ENCODE results near the gene RICTOR. TPM values are rescaled to one million over a fixed set of nuclear protein-coding genes. Genes with fewer than 3 reads are reported as not detected.

The RICTOR gene
- total RNA-seq, 1 experiment from 2014 or later = 22.4 TPM

GRCh38 chr5:38978036-38978435, 96.2 kb downstream of the RICTOR start:
- POLR2A ChIA-PET = no interaction called here
- H3K4me3 Mint-ChIP-seq = no peak overlapping the region
- TF ChIP-seq SOX15 (CRISPR knock-in tag; IDR thresholded peaks at IDR 0.05) (no peak), ZNF416 (CRISPR knock-in tag; IDR thresholded peaks at IDR 0.05) (no peak), TP53 (CRISPR knock-in tag; IDR thresholded peaks at IDR 0.05) (no peak), AFF4 (CRISPR knock-in tag; IDR thresholded peaks at IDR 0.05; ENCODE audit: borderline replicate concordance) (no peak), NR3C1 (CRISPR knock-in tag; conservative IDR thresholded peaks at IDR 0.05; ENCODE audit: low read depth) (no peak)
- DNase-seq (ENCODE audit: low spot score) (no peak), ATAC-seq (no peak)
- no peaks in the 10 kb centered on the region for H3K27me3 Mint-ChIP-seq (ENCODE audit: low read depth)
- CTCF ChIA-PET = interaction anchor here (0.6 to 2.3 kb wide), 3 partner anchors 89 to 882 kb away, joined by 4 to 8 read pairs (median 5); no protein-coding TSS in a partner anchor
- 0 out of 2 replicates have a peak, but pooled peaks cover 12% of the 10 kb centered on the region for H3K36me3 Mint-ChIP-seq
- no peaks in the 10 kb centered on the region for H3K9me3 Mint-ChIP-seq
- H3K4me1 Mint-ChIP-seq = peaks cover 22% of the 10 kb centered on the region
- H3K27ac Mint-ChIP-seq = no peak overlapping the region

DNA sequence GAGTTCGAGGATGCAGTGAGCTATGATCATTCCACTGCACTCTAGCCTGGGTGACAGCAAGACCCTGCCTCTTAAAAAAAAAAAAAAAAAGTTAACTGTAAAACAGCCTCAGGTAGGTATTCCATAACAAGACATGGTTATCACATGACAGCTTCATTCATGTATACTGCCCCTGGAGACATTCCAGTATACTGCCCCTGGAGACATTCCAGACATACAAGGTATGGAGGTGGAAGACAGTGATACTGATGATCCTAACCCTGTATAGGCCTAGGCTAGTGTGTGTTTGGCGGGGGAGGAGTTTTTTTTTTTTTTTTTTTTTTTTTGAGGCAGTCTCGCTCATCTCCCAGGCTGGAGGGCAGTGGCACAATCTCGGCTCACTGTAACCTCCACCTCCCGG, 105.5 kb downstream of the RICTOR start:
- Mint-ChIP-seq H3K27ac (no peak overlapping the region), H3K9me3 (no peaks in the 10 kb centered on the region), H3K4me1 (no peaks in the 10 kb centered on the region), H3K4me3 (no peak overlapping the region), H3K27me3 (ENCODE audit: low read depth) (no peaks in the 10 kb centered on the region), H3K36me3 (peaks cover 15% of the 10 kb centered on the region)
- CTCF ChIA-PET = interaction anchor here (0.7 kb wide), 2 partner anchors 98 to 140 kb away, joined by 3 read pairs; no protein-coding TSS in a partner anchor
- POLR2A ChIA-PET = interaction anchor here (0.6 kb wide), 1 partner anchor 66 kb away, joined by 3 read pairs; no protein-coding TSS in a partner anchor
- DNase-seq (ENCODE audit: low spot score) (no peak), ATAC-seq (peak; percentile 61; the same call in 1 of the 2 replicates)
- TF ChIP-seq CREB1 (CRISPR knock-in tag; IDR thresholded peaks at IDR 0.05) (no peak), PREB (CRISPR knock-in tag; IDR thresholded peaks at IDR 0.05; ENCODE audit: borderline replicate concordance) (no peak)
- TF ChIP-seq, protein P1, sequence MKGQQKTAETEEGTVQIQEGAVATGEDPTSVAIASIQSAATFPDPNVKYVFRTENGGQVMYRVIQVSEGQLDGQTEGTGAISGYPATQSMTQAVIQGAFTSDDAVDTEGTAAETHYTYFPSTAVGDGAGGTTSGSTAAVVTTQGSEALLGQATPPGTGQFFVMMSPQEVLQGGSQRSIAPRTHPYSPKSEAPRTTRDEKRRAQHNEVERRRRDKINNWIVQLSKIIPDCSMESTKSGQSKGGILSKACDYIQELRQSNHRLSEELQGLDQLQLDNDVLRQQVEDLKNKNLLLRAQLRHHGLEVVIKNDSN (CRISPR knock-in tag; IDR thresholded peaks at IDR 0.05) = no peak

DNA sequence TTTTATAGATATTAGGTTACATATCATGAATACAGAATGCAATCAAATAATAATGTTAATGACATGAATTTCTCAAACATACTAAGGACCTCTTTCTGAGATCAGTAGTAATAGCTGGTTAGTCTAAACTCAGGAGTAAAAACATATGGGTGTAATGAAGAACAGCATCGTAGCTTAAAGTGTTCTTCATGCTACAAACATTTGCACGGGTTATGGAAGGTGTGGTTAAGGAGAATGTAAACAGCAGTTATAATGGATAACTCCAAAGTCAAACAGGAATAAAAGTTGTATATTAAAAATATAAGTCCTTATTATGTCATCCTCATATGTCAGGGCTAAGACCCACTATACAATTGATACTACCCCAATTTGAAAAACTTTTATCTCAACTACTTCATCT, 112.5 kb downstream of the RICTOR start:
- Mint-ChIP-seq H3K4me1 (no peaks in the 10 kb centered on the region), H3K4me3 (no peak overlapping the region), H3K36me3 (peaks cover 33% of the 10 kb centered on the region), H3K9me3 (no peaks in the 10 kb centered on the region), H3K27ac (no peak overlapping the region), H3K27me3 (ENCODE audit: low read depth) (no peaks in the 10 kb centered on the region)
- ATAC-seq (no peak), DNase-seq (ENCODE audit: low spot score) (no peak)
- POLR2A ChIA-PET = no interaction called here
- CTCF ChIA-PET = no interaction called here
- TF ChIP-seq CDX4 (CRISPR knock-in tag; IDR thresholded peaks at IDR 0.05; ENCODE audit: borderline replicate concordance) = no peak
- TF ChIP-seq, protein P2, sequence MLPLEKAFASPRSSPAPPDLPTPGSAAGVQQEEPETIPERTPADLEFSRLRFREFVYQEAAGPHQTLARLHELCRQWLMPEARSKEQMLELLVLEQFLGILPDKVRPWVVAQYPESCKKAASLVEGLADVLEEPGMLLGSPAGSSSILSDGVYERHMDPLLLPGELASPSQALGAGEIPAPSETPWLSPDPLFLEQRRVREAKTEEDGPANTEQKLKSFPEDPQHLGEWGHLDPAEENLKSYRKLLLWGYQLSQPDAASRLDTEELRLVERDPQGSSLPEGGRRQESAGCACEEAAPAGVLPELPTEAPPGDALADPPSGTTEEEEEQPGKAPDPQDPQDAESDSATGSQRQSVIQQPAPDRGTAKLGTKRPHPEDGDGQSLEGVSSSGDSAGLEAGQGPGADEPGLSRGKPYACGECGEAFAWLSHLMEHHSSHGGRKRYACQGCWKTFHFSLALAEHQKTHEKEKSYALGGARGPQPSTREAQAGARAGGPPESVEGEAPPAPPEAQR (CRISPR knock-in tag; IDR thresholded peaks at IDR 0.05) = no peak
- no peak for TF ChIP-seq ATF6 (CRISPR knock-in tag; IDR thresholded peaks at IDR 0.05)
- no peak for TF ChIP-seq RELA (CRISPR knock-in tag; IDR thresholded peaks at IDR 0.05; ENCODE audit: borderline replicate concordance)
- TF ChIP-seq ZNF232 (CRISPR knock-in tag; IDR thresholded peaks at IDR 0.05) = no peak
- TF ChIP-seq ZNF121 (CRISPR knock-in tag; IDR thresholded peaks at IDR 0.05) = no peak
- no peak for TF ChIP-seq FOXP1 (CRISPR knock-in tag; IDR thresholded peaks at IDR 0.05; ENCODE audit: borderline replicate concordance)
- no peak for TF ChIP-seq CBFB (CRISPR knock-in tag; IDR thresholded peaks at IDR 0.05; ENCODE audit: low read depth)
- no peak for TF ChIP-seq JUN (CRISPR knock-in tag; IDR thresholded peaks at IDR 0.05)
- no peak for TF ChIP-seq CREM (CRISPR knock-in tag; IDR thresholded peaks at IDR 0.05)
- TF ChIP-seq NFATC4 (CRISPR knock-in tag; IDR thresholded peaks at IDR 0.05) = no peak
- no peak for TF ChIP-seq SMAD3 (CRISPR knock-in tag; IDR thresholded peaks at IDR 0.05; ENCODE audit: borderline replicate concordance)
- no peak for TF ChIP-seq ZBTB21 (CRISPR knock-in tag; IDR thresholded peaks at IDR 0.05; ENCODE audit: borderline replicate concordance)
- no peak for TF ChIP-seq SP1 (CRISPR knock-in tag; conservative IDR thresholded peaks at IDR 0.05)
- no peak for TF ChIP-seq ZNF317 (CRISPR knock-in tag; IDR thresholded peaks at IDR 0.05; ENCODE audit: borderline replicate concordance, low read depth)
